GM21367 (cell line): ENCODE results near the gene ZNF302.
"Not testable (repeated sequence)": the region's sequence is repeated elsewhere in the genome, so short reads cannot be mapped to it uniquely, and the experiment has no call there.

Experiments
- ATAC-seq: cut with Tn5 transposase; IDR thresholded peaks from one replicate; pipeline ENCODE4 v1.9.1; 2021; ENCODE audit not compliant: unreplicated experiment

Gene ZNF302

DNA sequence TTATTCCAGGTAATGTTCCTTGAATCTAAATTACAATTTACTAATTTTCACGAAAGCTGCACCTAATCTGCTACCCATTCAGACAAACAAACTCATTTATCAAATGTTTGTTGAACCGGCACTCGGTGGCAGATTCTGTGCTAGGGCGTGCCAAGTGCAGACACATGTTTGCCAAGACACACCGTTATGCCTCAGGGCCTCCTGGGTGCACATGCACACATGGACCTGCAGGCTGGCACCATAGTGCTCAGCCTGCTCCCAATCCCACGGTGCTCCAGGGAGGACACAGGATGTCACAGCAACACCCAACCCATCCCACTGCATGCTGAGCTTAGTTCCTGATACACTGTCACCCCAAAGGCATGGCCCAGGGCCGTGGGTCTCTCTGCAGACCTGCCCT is 8.2 kb upstream of the ZNF302 start:
- ATAC-seq: no peak

DNA sequence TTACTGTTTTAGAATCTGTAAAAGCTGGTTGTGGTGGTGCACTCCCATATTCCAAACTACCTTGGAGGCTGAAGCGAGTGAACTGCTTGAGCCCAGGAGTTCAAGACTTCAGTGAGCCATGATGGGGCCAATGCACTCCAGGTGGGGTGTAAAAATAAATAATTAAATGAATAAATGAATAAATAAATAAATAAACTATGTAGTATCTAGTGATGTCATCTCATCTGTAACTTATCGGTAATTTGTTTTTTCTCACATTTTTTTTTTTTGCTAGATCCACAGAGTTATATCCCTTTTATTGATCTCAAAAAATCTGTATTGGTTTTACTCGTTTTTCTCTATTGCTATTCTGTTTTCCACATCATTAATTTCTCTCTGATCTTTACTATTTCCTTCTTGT is 5.5 kb upstream of the ZNF302 start:
- ATAC-seq: no peak

GRCh38 chr19:34673590-34673989 is 3.9 kb upstream of the ZNF302 start:
- no peak for ATAC-seq

GRCh38 chr19:34675250-34675649 is 2.2 kb upstream of the ZNF302 start:
- no peak for ATAC-seq

DNA sequence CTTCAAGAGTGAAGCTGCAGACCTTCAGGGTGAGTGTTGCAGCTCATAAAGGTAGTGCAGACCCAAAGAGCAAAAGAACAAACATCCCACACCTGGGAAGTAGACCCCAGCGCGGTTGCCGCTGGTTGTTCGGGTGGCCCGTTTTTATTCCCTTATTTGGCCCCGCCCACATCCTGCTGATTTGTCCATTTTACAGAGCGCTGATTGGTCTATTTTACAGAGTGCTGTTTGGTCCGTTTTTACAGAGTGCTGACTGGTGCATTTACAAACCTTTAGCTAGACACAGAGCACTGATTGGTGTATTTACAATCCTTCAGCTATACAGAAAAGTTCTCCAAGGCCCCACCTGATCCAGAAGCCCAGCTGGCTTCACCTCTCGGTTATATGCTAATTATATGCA is 1.6 kb upstream of the ZNF302 start:
- no peak for ATAC-seq

- ATAC-seq: peak; percentile 44
These were observed 637 bp upstream of the ZNF302 start, which contains the start of gene SCGB2B2 for GRCh38 chr19:34676697-34677385. TSS of gene SCGB2B2 (minus strand) at chr19:34677159. CDS start at chr19:34594563, 82,596 bp downstream.

DNA sequence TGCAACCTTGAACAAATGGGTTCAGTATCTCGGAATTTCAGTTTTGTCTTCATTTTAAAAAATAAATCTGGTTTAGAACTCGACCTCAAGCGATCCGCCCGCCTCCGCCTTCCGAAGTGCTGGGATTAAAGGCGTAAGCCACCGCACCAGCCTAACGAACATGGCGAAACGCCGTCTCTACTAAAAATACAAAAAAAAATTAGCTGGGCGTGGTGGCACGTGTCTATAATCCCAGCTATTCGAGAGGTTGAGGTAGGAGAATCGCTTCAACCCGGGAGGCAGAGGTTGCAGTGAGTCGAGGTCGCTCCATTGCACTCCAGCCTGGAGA is 571 bp downstream of the ZNF302 start:
- no peak for ATAC-seq

GRCh38 chr19:34678421-34678820 is 943 bp downstream of the ZNF302 start:
- no peak for ATAC-seq

- no peak for ATAC-seq
These were observed 4.0 kb downstream of the ZNF302 start for GRCh38 chr19:34681478-34681877.

- ATAC-seq: not testable (repeated sequence)
These were observed 7.8 kb downstream of the ZNF302 start for GRCh38 chr19:34685266-34685665.

DNA sequence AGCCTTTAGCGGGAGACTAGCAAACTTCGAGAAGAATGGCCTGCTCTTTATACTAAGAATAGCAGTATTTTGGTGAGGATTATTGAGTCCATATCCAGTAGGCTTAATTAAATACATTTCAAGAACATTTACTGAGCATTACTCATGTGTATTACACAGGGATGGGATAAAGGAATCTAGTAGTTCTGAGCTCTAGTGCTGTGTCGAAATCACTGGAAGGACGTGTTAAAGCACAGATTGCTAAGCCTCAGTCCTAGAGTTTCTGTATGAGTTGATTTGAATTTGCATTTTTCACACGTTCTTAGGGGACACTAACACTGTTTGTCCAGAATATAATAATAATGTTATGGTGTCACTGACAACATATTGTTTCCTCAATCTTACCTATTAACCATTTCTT is 9.0 kb downstream of the ZNF302 start:
- no peak for ATAC-seq

DNA sequence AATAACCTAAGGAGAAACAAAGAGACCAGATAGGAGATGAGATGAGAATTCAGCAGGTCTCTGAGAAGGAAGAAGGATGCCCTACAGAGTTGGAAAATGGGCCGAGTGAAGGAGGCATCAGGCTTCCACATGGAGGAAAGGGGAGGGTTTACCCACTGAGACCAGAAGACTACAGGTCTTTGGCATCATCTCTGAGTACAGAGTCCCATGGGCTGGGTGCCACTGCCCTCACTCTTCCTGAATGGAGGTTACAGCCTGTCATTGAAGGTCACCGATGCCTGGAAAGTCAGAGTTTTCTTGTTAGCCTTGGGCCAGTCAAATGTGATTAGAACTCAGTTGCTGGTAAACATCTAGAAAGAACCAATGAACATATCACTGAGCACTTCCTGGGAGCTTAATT is 9.9 kb downstream of the ZNF302 start:
- no peak for ATAC-seq

- no peak for ATAC-seq
These were observed 11.1 kb downstream of the ZNF302 start for GRCh38 chr19:34688592-34688991.

DNA sequence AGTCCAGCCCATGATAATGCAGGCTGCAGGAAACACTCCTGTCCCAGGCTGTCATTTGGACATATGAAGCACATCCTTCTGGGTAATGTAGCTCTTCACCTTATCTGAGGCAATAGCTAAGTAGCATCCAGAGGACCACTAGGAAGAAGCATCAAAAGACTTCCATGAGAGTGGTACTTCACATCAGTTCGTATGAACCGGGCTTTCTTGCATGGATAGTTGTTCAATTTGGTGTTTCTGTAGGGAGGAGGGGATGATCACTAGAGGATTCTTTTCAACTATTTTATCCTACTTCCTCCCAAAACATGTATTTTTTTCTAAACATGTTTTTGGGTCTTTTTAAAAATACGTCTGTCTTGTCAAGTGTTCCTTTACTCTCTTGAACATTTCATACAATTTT is 12.9 kb downstream of the ZNF302 start:
- no peak for ATAC-seq

DNA sequence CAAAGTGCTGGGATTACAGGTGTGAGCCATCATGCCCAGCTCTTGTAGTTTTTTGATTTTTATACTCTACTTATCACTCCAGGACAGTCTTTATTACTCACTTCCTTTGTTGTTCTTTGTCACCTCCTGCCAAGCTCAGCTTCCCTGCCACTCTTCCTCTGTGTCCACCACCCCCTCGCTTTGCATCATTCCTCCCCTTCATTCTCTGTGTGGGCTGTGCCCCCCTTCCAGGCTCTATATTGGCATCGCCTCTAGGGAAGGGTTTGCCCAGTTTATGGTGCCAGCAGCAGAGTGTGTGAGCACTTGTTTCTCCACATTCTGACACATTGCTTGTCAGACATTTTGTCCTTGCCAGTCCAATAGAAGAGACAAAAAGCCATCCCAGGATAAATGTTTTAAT is 15.1 kb downstream of the ZNF302 start:
- ATAC-seq: no peak

- no peak for ATAC-seq
These were observed 30.2 kb downstream of the ZNF302 start for GRCh38 chr19:34707661-34708060.

DNA sequence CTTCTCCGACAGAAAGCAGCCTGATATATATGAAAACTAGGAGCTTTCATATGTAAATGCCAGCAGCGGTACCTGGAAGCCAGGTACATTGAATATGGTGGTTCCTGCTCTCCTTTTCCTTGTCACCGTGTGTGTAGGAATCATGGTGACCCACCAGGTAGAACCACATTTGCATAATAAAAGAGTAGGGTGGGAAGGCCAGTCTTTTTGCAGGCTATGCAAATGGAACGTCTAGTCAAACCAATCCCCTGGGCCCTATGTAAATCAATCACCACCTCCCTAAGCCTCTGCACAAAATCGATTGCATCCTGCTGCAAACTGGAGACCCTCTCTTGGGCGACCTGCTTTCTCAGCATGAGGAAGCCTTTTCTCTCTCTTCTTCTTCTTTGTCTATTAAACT is 34.4 kb downstream of the ZNF302 start:
- no peak for ATAC-seq

DNA sequence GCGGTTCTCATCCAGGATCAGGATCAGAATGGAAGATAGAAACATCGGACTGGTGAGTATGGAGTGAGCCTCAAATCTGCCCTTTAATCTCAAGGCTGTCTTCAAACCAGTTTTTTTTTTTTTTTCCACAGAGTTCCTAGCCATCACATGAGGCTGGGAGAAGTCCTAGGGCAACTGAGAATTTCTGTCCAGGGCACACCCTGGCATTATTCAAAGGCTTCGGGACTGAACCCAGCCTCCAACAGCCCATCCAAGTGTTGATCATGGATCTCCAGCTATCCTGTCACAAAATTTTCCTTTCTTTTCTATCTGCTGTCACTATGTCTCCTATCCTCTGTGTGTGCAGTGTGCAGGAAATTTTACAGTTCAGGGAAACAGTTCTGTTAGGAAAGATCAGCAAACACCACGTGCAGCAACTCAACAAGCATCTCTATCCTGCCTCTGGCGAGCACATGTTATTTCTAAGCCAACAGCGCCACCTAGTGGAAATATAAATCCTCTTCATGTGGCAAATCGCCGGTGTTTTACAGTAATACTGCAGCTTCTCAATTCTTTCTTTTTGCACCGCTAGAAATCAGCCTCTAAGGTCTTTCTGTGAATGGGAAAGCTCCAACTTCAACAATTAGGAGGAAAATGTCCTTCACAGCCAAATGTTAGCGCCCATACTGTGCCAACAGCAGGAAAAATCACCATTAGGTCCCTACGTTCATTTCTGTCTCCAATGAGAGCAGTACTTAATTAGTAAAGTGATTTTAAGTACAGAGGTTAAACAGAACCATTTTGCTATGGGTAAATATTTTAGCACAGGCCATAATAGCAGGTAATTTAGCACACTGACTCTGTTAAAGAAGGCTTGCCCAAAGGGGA is 35.1 kb downstream of the ZNF302 start:
- no peak for ATAC-seq

- ATAC-seq: no peak
These were observed 35.8 kb downstream of the ZNF302 start for GRCh38 chr19:34713262-34713637.

GRCh38 chr19:34715357-34715756 is 37.9 kb downstream of the ZNF302 start:
- no peak for ATAC-seq

- ATAC-seq: no peak
These were observed 44.9 kb downstream of the ZNF302 start for GRCh38 chr19:34722353-34722752.

GRCh38 chr19:34725400-34725799 is 47.9 kb downstream of the ZNF302 start:
- ATAC-seq: no peak
